NCI-H128 (cell line): ENCODE measurements around the gene ANKUB1.

Experiments used
- DNase-seq: peaks from one replicate; lab custom pipeline; 2025; ENCODE audit not compliant: unreplicated experiment; lab: John Stamatoyannopoulos, UW

Gene ANKUB1

DNA sequence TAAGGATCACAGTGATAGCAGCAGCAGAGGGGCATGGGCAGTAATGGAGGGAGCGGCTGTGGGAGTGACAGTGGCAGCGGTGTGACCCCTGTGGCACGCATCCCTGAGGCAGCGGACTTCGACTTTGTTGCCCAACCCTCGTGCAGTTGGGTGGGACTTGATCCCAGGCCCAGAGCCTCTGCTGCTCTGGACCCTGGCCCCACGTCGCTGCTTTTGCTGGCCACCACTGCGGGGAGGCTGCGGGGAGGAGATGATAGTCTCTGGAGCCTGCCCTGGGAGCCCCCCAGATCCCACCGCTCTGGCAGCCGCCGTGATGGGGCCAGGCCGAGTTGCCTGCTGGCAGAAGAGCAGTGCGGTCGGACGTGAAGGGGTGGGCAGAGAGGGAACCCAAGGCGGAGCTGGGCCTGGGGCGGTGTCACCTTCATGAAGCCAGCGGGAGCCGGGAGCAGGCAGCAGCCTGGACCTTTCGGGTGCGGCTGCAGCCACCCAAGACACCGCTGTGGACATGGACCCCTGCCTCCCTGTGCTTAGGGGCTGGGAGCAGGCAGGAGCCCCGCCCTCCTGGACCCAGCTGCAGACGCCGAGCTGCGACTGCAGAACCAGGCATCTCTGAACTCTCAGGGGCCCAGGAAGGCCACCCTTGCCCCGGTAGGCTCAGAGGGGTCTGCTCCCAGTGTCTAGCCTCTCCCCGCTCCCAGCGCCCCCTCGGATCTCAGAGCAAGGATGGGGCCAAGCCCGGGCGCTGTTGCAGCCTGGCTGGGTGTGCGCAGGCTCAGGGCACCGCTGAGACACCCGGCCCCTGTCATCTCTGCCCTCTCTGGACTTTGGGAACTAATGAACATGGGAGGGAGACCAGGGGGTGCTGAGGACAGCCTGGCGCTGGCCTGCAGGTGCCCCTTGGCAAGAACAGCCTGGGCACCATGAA is 78.4 kb downstream of the ANKUB1 start:
- no peak for DNase-seq
